ENCODE data around the gene ZNF507.

The ZNF507 gene

DNA sequence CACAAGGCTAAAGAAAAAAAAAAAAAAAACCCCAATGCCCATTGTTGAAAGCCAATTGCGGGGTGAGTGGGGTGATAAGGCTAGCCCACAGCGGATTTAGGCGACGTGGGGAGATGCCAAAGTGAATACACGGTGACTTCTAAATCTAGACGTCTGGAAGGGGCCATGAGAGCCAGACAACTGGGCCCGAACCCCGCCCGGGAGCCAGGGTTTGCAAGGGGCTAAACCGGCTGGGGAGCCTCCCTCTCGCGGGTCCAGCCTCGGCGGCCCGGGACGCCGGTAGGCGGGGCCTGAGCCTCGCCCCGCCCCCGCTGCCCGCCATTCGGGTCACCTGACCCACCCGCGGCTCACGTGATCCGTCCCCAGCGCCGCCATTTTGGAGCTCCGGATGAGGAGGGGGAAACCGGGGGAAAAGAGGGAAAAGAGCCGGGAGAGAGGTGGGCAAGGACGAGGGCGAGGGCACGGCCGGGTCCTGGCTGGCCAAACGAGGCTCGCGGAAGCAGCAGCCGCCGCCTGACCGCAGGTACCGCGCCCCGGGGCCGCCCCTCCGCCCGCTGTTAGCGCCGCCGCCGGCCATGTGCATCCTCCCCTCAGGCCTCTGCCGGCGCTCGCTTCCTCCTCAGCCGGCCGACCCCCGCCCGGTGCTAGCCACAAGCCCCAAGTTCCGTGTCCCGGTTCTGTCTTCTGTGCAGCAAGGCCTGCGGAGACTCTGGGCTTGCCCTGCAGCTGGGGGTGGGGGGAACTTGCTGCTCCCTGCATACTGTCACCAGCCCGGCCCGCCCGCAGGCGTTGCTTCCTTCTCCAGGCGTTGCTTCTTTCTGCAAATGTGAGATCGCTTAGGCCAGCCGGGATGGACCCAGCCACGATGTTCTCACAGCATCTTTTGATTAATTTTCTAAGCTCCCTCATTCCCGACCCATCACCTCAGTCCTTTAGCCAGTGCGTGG lies at the start of gene ZNF507:
ZNF507 (plus strand) TSS at position 350 of the 947 bp plus-strand sequence. CDS start 7,221 bp downstream, outside the sequence.
- peak within 1 kb of the TSS; percentile 89 for H3K4me3 ChIP-seq (ENCODE audit: low read depth, low read length)
- DNase-seq (ENCODE audit: low read depth): peak; percentile 73
- TF ChIP-seq MYC (IDR thresholded peaks at IDR 0.05; ENCODE audit: low read depth, low read length): 0 out of 2 replicates have a peak, but pooled peaks have one; percentile 21
- TF ChIP-seq, protein P1, sequence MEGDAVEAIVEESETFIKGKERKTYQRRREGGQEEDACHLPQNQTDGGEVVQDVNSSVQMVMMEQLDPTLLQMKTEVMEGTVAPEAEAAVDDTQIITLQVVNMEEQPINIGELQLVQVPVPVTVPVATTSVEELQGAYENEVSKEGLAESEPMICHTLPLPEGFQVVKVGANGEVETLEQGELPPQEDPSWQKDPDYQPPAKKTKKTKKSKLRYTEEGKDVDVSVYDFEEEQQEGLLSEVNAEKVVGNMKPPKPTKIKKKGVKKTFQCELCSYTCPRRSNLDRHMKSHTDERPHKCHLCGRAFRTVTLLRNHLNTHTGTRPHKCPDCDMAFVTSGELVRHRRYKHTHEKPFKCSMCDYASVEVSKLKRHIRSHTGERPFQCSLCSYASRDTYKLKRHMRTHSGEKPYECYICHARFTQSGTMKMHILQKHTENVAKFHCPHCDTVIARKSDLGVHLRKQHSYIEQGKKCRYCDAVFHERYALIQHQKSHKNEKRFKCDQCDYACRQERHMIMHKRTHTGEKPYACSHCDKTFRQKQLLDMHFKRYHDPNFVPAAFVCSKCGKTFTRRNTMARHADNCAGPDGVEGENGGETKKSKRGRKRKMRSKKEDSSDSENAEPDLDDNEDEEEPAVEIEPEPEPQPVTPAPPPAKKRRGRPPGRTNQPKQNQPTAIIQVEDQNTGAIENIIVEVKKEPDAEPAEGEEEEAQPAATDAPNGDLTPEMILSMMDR (IDR thresholded peaks at IDR 0.05; ENCODE audit: low read depth, low read length): no peak
- peak; percentile 12 for TF ChIP-seq POLR2A (IDR thresholded peaks at IDR 0.05; ENCODE audit: extremely low read depth, insufficient read length)
- TF ChIP-seq, protein P2, sequence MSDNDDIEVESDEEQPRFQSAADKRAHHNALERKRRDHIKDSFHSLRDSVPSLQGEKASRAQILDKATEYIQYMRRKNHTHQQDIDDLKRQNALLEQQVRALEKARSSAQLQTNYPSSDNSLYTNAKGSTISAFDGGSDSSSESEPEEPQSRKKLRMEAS (IDR thresholded peaks at IDR 0.05; ENCODE audit: low read depth, low read length): 0 out of 2 replicates have a peak, but pooled peaks have one; percentile 63

DNA sequence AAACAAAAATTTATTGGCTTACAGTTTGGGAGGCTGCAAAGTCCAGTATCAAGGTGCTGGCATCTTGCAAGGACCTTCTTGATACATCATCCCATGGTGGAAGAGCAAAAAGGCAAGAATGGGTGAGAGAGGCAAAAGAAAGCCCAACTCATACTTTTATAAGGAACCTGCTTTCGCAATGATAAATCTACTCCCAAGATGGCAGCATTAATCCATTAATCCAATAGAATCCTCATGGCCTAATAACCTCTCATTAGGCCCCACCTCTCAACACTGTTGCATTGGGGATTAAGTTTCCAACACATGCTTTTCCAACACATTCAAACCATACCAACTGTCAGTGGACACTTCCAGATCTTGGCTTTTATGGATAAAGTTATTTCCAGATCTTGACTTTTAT lies 48.7 kb upstream of the ZNF507 start:
- no peak overlapping the region for H3K4me3 ChIP-seq (ENCODE audit: low read depth, low read length)
- TF ChIP-seq POLR2A (IDR thresholded peaks at IDR 0.05; ENCODE audit: extremely low read depth, insufficient read length) (no peak), MYC (IDR thresholded peaks at IDR 0.05; ENCODE audit: low read depth, low read length) (no peak)
- TF ChIP-seq, protein P2 (IDR thresholded peaks at IDR 0.05; ENCODE audit: low read depth, low read length): no peak
- TF ChIP-seq, protein P1 (IDR thresholded peaks at IDR 0.05; ENCODE audit: low read depth, low read length): no peak
- no peak for DNase-seq (ENCODE audit: low read depth)

DNA sequence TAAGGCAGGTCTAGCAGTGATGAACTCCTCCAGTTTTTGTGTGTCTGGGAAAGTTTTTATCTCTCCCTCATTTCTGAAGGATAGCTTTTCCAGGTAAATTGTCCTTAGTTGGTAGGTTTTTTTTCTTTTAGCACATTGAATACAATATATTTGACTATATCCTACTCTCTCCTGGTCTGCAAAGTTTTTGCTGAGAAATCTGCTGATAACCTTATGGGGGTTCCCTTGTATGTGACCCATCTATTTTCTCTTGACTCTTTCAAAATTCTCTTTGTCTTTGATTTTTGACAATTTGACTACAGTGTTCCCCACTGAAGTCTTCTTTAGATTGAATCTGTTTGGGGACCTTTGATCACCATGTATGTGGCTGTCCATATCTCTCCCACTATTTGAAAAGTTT lies 42.6 kb upstream of the ZNF507 start:
- H3K4me3 ChIP-seq (ENCODE audit: low read depth, low read length): no peak overlapping the region
- TF ChIP-seq, protein P2 (IDR thresholded peaks at IDR 0.05; ENCODE audit: low read depth, low read length): no peak
- TF ChIP-seq, protein P1 (IDR thresholded peaks at IDR 0.05; ENCODE audit: low read depth, low read length): no peak
- TF ChIP-seq POLR2A (IDR thresholded peaks at IDR 0.05; ENCODE audit: extremely low read depth, insufficient read length) (no peak), MYC (IDR thresholded peaks at IDR 0.05; ENCODE audit: low read depth, low read length) (no peak)
- DNase-seq (ENCODE audit: low read depth): no peak

DNA sequence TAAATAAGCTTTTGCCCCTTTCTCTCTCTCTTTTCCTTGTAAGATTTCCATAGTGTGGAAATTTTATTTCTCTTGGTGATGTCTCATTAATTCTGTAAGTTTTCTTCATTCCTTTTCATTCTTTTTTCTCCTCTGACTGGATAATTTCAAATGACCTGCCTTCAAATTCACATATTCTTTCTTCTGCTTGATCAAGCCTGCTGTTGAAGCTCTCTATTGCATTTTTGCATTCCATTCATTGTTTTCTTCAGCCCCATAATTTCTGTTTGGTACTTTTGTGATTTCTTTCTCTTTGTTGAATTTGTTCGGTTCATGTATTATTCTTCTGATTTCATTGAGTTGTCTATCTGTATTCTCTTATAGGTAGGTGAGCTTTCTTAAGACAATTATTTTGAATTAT lies 42.2 kb upstream of the ZNF507 start:
- DNase-seq (ENCODE audit: low read depth): no peak
- TF ChIP-seq, protein P2 (IDR thresholded peaks at IDR 0.05; ENCODE audit: low read depth, low read length): no peak
- no peak overlapping the region for H3K4me3 ChIP-seq (ENCODE audit: low read depth, low read length)

DNA sequence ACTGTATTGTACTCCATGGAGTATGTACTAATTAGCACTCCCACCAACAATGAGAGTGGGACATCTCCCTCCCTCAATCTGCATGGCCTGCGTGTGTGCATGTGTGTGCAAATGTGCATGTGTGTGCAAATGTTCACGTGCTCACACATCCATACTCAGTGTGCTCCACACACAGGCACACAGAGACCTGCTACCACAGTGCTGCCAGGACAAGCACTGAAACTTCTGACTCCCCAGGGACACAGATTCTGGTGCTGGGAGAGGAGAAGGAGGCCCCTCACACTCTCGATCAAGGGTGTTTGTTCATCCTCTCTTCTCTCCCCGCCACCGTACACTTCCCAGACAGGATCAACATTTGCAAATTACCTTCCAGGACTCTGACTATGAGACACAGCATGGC lies 37.8 kb upstream of the ZNF507 start:
- no peak overlapping the region for H3K4me3 ChIP-seq (ENCODE audit: low read depth, low read length)
- no peak for DNase-seq (ENCODE audit: low read depth)
- TF ChIP-seq POLR2A (IDR thresholded peaks at IDR 0.05; ENCODE audit: extremely low read depth, insufficient read length) (no peak), MYC (IDR thresholded peaks at IDR 0.05; ENCODE audit: low read depth, low read length) (no peak)
- TF ChIP-seq, protein P1 (IDR thresholded peaks at IDR 0.05; ENCODE audit: low read depth, low read length): no peak
- TF ChIP-seq, protein P2 (IDR thresholded peaks at IDR 0.05; ENCODE audit: low read depth, low read length): no peak

Measured in NB4 (cell line).